NB4 (cell line): ENCODE measurements around the gene HMGB3.

ENCODE experiments used
- DNase-seq: peaks from one replicate; pipeline ENCODE4 v3.0.0; 2010; ENCODE audit warnings: low read depth
- H3K4me3 ChIP-seq: one replicate; pipeline ENCODE4 v1.5.1; 2011; ENCODE audit warnings: mild to moderate bottlenecking, low read depth, low read length, moderate library complexity
- CTCF ChIP-seq: IDR thresholded peaks from one replicate; pipeline ENCODE4 v1.5.1; 2012; ENCODE audit warnings: low read depth, low read length
- MAX ChIP-seq: IDR thresholded peaks from 2 replicates; pipeline ENCODE4 v1.6.1; 2011; ENCODE audit warnings: low read depth, low read length
- MYC ChIP-seq: IDR thresholded peaks from 2 replicates; pipeline ENCODE4 v1.6.1; 2011; ENCODE audit warnings: low read depth, low read length
- POLR2A ChIP-seq: IDR thresholded peaks from 2 replicates; pipeline ENCODE4 v1.6.1; 2011; ENCODE audit warnings: mild to moderate bottlenecking; ENCODE audit not compliant: insufficient read length; ENCODE audit errors: extremely low read depth

HMGB3 gene

DNA sequence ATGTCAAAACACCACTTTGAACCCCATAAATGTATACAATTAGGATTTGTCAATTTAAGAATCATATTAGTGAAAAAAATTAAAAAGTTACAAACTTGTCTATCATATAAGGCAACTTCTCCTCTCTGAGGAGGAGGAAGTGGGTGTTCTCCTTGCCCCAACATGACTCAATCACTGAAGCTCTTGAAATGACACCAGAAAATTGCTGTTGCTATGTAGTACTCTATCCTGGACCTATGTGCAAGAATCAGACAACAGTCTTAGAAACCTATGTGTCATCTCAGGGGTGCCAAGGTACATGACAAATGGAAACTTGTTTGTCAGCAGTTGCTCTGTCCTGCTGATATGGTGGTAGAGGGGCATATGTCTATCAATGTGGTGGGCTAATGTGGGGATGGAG is 47.7 kb downstream of the HMGB3 start:
- DNase-seq: peak; percentile 8

DNA sequence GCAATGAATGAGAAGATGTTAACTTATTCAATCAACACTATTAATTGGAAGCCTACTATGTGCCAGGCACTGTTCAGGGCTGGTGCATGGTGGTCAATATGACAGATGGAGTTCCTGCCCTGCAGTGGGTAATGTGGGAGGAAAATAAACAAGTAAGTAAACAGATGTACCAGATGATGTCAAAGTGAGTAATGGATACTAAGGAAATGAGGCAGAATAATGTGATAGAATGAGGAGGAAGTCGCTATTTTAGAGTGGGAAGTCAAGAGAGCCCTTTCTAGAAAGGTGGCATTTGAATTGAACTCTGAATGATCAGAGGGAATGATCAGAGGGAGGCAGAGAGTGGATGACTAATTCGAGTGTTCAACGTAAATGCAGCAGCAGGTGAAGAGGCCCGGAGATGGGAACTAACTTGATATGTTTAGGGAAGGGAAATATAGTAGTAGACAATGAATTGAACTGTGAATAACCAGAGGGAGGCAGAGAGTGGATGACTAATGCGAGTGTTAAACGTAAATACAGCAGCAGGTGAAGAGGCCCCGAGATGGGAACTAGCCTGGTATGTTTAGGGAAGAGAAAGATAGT is 48.3 kb downstream of the HMGB3 start:
- no peak overlapping the region for H3K4me3 ChIP-seq
- TF ChIP-seq CTCF (no peak), MAX (no peak), MYC (no peak), POLR2A (no peak)
- no peak for DNase-seq

More for the DNA sequence above, 47.7 kb downstream of the HMGB3 start:
- TF ChIP-seq CTCF (no peak), MAX (no peak), MYC (no peak), POLR2A (no peak)
- H3K4me3 ChIP-seq: no peak overlapping the region

DNA sequence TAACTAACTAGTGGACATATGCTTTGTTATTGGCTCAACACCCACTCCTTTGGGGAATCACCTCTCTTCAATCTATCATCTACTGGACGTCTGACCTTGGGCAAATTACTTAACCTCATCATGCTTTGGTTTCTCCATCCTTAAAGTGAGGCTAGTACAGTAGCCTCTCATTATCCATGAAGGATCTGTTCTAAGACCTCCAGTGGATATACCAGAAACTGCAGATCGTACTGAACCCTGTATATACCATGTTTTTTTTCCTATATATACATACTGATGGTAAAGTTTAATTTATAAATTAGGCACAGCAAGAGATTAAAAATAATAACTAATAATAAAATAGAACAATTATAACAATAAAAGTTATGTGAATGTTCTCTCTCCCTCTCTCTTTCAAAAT is 56.2 kb downstream of the HMGB3 start:
- no peak overlapping the region for H3K4me3 ChIP-seq
- DNase-seq: no peak
- TF ChIP-seq CTCF (no peak), MYC (no peak), POLR2A (no peak), MAX (no peak)
